HG02884 (cell line): ENCODE results near the gene RAPGEF4.
"Not testable (repeated sequence)": the region's sequence is repeated elsewhere in the genome, so short reads cannot be mapped to it uniquely, and the experiment has no call there.

Experiments
- ATAC-seq: cut with Tn5 transposase; IDR thresholded peaks from one replicate; pipeline ENCODE4 v1.9.1; 2021; ENCODE audit warnings: mild to moderate bottlenecking, moderate library complexity; ENCODE audit not compliant: unreplicated experiment

RAPGEF4 gene

DNA sequence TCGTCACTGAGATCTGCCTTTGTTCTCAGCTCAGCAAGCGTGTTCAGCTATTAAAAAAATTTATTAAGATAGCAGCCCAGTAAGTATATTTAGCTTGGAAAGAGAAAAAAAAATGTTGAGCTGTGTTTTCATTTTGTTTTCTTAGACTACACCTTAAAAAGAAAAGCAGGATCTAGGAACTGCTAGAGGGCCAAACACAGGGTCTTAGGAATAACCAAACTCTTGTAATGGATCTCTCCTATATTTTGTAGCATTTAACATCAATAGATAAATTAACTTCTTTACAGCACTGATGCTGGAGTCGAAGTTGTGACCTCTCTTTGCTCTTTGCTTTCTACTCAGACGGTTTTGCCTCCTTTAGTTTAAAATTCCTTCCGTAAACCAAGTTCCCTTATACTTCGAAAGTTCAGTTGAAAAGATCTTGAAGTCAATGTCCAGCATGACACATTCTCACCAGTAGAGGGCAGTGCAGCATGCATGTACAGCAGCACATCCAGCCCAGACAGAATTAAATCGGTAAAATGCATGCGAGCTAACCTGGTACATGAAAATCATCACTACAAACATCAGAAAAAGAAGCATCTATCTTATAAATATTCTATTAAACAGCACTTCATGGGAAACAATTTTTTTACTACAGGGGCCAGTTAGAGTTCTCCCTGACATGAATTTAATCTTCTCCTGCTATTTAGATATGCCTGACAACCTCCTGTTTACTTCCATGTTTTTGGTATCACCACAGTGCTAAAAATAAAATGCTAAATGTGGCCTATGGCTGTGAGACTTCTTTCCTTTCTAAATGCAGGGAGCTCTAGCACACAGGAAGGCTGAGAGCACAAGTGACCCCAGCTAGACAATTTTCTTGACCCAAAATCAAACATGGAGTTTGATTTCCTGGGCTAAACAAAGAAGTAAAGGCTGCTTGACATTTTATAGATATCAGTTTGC is 291.8 kb downstream of the RAPGEF4 start:
- no peak for ATAC-seq

DNA sequence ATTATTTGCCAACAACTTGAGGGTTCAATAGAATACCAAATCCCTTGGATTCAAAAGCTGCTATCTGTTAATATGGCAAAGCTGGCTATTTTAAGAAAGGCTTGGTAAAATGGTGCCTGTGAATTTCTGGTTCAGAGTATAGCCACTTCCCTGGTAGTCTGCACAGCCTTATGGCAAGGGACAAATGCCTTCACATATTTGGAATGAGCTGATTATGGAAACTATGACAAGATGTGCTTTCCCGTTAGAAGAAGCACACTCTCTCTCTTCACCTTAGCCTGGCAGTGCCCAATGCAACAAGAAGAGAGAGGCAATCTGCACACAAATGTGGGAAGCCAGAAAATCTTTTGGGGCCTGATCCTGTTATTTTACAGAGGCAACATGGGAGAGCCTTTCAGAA is 292.5 kb downstream of the RAPGEF4 start:
- ATAC-seq, result no peak

DNA sequence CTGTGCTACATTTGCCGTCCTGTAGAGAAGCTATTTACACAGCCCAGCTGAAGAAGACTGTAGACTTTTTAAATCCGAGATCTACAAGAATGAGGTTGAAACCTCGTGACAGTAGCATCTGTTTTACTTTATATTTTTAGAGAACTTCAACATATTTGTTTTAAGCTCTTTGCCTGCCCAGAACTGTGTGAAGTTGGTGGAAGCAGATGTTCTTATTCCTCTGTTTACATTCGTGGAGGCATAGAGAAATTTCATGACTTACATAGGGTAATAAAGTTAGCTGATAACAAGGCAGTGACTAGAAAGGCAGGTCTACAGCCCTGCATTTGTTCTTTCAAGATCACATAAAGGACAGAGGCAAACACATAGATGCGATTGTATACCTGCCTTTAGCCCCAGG is 293.0 kb downstream of the RAPGEF4 start:
- ATAC-seq, result no peak

DNA sequence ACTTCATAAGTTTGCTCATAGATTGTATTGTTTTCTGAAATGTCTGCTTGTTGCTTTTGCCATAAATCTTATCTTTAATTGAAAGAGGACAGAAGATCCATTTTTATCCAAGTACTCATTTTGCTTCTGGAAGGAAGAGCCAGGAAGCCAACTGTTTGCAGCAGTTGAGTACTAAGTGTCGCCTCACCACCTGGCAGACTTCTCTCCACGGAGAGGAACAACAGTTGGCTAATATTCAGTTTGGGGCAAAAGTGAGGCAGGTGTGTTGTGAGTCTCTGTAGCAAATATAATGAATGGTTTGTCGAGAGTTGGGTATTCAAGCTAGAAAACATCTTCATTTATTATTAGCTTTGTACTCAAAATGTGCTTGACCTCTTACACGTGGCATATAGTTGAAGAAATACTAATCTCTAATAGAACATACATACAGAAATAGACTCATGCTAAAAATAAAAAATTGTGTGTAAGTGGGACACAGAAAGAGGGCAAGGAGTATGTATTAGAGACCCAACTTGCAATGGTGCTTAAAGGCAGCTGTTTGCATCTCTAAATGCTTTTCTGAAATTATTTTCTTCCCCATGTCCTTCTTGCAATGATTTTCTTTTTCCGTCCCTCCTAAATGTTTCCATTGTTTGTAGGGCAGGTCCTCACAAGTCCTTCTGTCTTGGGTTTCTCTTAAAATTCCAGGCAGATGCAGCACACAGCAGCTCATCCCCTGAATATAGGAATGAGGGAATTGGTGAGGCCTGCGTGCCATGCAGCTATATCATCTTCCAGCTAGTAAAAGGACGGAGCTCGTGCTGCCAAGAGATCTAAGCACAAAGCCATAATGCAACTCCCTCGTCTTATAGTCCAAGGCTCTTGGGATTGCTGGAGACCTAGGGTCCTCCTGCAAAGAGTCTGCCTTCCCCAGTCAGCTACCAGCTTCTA is 295.2 kb downstream of the RAPGEF4 start:
- no peak for ATAC-seq

DNA sequence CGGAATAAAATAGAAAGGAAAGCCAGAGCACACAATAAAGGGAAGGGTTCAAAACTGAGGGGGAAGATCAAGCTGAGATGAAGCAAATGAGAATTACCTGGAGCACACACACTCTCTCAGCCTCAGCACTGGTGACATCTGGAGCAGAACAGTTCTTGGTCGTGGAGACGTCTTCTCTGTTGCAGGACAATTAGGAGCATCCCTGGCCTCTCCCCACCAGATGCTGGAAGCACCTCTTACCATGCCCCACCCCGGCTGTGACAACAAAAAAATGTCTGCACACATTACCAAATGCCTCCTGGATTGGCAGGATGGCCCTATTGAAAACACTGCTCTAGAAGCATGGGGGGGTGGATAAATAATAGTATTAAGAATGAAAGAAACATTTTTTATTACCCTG is 296.4 kb downstream of the RAPGEF4 start:
- ATAC-seq, result no peak

DNA sequence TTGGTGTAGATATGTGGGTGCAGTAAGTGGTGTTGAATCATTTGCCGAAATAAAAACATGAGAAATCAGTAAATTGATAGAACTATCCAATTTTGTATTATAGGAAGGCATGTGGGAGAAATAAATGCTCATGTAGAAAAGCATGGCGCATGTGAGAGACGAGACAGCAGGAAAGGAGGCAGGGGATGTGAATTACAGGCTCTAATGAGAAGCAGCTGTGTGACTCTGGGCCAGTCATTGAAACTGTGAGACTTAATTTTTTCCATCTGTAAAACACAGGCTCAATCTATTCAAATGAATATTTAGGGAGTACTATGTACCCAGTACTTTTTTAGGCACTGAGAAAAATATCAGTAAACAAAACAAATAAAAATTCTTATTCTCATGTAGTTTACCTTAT is 297.4 kb downstream of the RAPGEF4 start:
- no peak for ATAC-seq

DNA sequence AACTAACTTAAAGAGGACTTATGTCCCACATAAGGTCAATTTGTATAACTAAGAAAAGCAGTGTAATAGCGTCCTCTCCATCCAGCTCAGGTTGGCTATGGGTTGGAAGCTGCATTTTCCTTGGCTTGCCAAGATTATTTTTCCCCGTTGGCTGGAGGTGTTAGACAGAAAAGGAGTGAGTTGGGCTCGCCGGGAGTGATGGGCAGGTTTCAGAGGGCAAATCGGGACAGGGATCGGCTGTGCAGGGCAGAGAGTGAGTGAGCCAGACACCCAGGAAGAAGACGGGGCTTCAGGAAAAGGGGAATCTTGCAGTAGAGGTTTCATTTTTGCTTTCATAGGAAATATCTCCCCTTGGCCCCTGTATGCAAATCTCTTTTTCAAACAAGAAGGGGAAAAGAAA is 298.5 kb downstream of the RAPGEF4 start:
- no peak for ATAC-seq

DNA sequence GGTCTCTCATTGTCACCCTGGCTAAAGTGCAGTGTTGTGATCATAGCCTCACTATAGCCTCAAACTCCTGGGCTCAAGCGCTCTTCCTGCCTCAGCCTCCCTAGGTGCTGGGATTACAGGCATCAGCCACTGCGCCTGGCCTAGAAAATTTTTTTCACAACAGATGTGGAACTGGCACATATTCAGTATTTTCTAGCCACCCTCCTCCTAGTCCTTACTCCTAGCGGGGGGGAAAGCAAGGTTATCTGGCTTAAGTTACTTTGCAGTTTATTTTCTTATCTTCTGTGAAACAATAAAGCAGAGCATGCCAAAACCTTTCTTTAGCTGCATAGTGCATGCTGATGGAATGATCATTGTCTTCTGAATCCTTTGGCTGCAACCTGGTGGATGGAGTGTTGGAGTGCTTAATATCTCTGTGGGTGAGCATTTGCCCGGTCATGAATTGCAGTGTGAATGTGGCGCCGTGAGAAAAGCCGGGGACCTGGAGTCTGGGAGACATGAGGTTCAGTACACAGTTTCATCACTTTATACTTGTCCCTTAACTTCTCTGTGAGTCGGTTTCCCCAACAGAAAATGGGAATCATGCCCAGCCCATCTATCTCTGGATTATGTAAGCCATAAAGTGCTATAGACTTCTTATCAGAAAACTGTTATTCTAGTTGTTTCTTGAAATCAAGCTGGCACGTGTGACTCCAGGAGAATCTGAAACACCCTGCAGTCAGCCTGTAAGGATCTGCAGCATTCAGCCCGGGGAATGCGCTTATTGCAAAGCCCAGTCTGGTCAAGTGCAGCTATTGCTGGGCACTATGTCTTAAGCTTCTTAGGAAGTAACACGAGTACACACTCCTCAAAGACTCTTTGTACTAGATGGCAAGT is 301.8 kb downstream of the RAPGEF4 start:
- no peak for ATAC-seq

DNA sequence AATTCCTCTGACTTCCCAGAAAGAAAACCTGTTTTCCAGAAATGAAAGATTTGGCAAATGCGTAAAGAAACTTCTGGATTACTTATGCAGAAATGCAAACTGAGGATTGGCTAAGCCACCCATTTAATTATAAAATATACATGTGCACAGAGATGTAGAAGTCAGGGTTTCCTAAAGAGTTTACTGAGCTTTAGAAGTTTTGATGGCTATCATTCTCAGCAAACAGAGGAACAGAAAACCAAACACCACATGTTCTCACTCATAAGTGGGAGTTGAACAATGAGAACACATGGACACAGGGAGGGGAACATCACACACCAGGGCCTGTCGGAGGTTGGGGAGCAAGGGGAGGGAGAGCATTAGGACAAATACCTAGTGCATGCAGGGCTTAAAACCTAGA is 302.6 kb downstream of the RAPGEF4 start:
- not testable (repeated sequence) for ATAC-seq

DNA sequence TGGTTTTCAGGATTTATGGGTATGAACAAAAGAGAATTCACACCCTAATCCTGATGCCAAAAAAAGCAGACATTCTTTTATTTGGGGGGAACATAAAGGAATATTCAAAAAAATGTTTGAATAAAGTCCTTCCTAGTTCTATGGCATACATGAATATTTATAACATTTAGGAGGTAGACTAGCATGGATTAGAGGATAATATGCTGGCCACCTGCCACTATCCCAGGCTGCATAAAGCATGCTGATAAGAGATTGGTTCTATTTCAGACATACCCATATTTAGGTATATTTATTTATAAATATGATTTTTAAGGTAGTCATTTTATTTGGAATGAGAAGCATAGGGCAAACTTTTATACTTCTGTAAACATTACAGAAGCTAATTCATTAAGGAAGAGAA is 305.1 kb downstream of the RAPGEF4 start:
- no peak for ATAC-seq

DNA sequence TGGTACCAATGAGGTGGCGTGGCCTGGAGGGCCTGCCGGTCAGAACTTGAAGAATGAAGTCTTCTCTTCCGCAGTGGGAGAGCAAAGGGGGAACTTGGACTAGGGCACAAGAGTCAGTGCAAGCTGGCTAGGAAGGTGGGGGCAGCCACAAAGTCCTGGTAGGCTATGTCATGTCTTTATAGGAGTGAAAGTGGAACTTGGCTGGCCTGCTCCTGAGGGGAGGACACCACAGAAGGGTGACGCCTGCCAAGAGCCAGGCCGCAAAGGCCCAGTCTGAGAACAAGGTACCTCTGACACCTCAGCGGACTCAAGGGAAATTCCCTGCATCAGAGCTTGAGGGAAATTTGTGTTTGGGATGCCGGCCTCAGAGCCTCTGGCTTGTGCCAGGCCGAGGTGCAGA is 307.8 kb downstream of the RAPGEF4 start:
- ATAC-seq, result no peak

DNA sequence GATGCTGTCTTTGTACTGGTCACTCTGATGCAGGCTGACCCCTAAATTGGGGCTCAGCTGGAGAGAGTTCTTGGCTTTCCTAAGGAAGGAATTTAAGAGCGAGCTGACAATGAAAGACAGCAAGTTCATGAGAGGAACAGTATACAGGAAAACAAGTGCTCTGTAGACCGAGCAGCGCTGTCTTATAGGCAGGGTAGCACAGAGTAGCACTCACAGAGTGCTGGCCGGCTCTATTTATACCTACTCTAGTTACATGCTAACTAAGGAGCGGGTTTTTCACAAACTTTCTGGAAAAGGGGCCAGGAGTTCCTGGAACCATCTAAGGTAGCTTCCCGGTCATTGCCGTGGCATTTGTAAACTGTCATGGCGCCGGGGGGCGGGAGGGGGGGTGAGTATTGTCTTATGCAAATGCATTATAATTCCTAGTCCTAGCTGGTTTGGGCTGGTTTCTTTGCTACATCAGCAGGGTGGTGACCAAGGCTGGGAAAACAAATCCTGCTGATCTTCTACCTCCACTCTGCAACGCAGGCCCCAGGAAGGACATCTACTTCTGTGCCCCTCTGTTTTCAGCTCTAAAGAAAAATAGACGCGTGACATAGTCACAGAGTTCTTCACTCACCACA is 308.4 kb downstream of the RAPGEF4 start:
- no peak for ATAC-seq

DNA sequence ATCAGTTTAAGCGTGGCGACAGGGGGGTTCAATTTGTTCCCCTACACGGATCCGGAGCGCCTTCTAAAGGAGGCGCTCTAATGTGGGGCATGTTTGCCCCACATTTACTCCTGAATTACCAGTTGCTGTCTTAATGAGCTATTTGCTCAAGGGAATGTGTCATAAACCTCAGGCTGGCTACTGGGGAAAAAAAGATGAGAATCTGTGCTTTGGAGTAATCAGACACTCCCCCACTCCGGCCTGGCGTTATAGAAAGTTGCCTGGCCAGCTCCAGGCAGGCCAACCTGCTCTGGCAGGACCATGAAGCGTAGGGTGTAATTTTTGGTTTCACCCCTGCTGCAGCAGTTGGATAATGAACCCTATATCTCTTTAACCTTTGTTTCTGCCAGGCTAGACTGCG is 309.0 kb downstream of the RAPGEF4 start:
- no peak for ATAC-seq

DNA sequence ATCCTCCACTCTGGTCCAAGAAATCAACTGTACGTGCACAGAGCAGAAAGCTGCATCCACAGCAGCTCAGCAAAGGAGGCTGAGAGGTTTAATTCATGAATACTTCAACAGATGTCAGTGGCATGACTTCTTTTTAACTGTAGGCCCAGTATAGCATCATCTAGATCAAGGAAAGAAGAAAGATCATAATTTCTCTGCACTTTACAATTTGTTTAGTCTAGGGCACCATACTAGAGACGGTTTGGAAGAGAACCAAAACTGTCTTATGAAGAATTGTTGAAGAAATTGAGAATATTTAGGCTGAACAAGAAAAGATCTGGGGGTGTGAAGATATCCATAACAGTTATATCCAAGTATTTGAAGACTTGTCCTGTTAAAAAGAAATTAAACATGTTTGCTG is 309.5 kb downstream of the RAPGEF4 start:
- ATAC-seq, result no peak

DNA sequence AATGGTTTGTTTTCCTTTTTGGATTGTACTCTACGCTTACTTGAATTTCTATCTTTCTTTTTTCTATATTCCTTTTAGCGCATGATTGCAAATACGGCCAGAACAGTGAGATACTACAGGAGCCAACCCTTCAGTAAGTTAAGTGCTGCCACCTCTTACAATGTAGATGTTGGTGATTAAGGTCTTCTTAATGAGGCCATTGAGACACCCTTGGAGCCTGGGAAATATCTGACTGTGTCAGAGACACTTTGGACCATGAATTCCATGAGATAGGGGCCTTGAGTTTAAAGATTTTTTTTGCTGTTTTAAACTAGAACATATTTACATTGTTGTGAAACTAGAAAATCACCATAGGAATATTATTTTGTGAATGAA is 312.9 kb downstream of the RAPGEF4 start:
- no peak for ATAC-seq

DNA sequence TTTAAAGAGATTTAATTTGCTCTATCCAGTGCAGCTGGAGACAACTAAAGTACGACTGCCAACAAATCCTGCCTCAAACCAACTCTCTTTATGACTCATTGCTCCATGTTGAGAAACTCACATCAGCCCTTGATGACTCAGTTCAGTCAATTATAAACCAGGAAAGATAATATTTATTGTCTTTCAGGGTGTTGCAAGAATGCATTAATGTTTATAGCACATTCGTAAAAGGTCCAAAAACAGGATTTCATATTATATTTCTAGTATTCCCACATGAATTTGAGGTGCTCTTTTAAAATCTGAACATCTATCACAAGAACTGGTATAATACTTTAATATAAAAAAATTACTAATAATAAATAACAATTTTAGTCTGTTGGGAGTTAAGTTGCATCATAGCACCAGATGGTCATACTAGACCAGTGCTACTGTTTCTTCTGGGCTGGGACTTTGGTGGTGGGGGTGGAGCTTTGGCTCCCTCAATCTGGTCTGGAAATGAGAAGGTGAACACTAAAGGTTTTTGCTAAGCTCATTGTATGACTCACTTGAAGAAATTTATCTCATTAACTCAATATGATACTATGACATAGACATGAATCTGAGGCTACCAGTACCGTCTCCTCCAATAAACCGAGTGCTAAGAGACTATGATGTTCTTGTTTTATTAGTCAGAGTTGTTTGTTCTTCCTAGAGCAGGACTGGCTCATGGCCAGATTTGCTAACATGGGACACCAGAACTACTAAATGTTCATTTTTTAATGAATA is 313.4 kb downstream of the RAPGEF4 start:
- peak; percentile 79 for ATAC-seq

DNA sequence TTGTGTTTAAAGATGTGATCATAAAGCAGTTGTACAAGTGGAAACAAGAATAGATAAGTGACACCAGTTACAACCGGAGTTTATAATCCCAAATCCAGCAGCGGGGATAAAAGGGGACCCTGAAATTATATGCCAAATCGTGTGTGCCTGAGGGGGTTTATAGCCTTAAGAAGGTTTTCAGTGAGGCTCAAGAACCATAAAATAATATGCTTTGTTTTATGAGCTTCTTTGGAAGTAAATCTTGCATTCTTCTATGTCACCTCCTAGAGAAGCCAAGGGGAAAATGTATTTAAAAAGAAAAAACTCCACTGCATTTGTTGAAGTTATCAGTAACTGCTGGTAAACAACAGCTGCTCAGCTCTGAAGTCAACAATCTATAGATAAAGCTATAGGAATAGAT is 314.2 kb downstream of the RAPGEF4 start:
- ATAC-seq, result no peak

DNA sequence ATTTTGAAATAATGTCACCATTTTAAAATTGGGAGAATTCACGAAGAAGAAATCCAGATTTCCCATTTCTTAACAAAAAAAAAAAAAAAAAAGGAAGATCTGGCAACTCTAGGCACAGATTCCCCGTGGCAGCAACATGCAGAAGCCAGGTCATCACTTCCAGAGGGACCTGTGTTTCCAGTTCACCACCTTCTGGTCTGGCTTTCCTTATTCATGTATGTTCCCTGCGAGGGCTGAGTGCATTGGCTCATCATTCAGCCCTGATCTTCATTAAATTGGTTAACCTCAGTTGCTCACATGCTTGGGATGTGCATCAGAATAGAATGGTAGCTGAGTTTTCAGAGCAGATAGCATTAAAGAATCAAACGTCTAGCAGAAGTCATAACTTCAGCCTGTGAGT is 315.0 kb downstream of the RAPGEF4 start:
- no peak for ATAC-seq

DNA sequence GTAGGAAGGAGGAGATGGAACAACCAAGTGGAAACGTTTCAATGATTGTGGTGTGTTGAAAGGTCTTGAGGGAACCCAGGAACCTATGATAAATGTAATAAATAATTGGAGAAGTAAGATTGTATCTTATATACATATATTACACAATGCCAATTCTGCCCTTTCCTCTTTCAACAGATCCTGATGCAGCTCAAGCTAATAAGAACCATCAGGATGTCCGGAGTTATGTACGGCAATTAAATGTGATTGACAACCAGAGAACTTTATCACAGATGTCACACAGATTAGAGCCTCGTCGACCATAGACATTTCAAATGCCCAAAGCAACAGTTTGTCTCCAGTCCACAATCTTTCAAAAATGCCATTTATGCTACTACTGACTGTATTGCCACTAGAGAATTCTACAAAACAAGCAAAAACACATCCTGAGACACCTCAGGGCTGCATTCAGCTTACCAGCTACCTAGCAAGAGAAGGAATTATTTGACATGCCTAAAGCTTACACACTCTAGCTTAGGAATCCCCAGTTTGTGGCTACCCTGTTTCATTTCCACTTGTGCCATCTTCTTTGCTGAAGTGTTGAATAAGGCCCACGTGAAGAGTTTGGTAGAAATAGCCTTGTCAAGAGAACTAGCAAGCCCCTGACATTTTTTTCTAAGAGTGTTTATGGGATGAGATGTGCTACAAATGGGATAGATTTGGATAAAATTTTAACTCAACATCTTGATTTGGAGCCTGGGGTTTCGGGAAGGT is 316.0 kb downstream of the RAPGEF4 start:
- no peak for ATAC-seq
